HG03565 (cell line): Measurements from ENCODE around the gene XPNPEP1.

Experiments used
- ATAC-seq: cut with Tn5 transposase; IDR thresholded peaks from one replicate; pipeline ENCODE4 v1.9.1; 2021; ENCODE audit warnings: mild to moderate bottlenecking, moderate library complexity; ENCODE audit not compliant: unreplicated experiment

The XPNPEP1 gene

GRCh38 chr10:109871476-109871875 lies 51.8 kb downstream of the XPNPEP1 start:
- ATAC-seq, result no peak

DNA sequence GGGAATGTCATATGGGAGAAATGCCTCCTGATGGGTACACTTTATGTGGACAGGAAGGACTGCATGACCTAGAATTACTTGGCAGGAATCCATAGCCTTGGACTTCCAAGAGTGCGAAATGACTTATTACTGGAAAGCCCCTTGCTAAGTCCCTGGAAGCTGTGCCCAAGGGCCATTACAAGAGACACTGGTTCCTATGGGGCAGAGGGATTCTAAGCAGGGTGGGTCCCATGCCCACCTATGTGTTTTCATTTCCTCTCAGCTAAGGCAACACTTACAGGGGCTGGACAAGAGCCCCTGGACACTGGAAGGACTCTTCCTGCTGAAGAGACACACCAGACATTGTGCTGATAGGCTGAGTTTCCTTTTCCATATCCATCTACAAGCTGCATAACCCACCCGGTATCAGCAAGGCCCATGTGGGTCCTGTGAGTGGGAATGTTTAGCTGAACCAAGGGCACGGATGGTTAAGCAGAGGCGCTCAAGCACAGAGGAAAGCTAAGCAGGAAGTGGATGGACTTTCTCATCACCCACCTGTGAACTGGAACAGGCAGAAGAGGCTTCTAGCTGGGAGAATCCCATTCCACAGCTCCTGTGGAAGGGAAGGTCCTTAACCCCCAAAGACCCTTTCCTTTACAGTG lies 56.2 kb downstream of the XPNPEP1 start:
- no peak for ATAC-seq

DNA sequence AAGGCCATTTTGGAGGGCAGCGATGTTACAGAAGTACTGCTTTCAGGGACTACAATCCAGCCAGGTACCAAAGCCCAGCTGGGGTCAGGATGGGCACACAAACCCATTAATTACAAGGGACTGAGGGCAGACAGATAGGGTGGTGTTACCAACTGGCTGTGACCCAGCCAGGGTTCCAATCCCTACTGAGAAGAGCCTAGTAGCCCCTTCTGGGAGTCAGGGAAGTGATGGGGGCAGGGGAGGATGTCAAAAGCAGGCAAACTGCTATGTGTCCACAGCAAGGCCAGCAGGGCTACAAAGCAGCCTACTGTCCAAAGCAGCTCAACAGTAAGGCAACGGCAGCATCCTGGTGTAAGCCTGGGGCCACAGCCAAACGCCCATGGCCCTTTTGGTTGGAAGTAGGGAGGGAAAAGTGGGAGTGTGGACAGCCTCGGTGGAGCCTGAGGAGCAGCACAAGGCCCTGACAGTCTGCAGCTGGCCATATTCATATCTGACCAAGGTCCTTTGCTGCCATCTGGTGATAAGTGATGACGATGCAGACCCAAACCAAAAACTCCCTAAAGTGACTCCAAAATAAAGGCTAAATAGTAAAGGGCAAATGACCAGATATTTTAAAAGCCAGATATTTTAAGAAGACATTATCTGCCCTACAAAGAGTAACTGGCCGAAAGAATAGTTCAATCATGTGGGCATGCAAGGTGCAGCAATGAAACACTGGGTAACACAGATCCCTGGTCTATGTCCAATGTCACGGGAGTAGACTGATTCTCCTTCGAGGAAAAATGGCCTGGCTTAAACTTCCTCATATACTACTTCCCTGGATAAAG lies 56.9 kb downstream of the XPNPEP1 start:
- ATAC-seq, result no peak

DNA sequence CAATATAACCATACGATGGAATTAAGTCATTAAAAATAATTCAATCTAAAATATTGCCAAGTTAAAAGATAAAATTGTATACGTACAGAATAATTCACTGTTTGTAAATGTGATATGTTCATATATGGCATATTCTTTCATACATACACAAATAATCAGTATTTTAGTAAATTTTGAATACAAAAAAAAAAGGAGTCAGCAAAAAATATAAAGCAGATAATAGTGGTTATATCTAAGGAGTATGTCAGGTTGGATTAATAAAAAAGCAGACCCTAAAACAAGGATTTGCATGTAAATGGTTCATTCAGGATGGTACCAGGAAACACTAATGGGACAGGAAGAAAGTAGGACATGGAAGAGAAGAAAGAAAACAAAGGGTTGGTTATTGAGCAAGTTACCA lies 59.5 kb downstream of the XPNPEP1 start:
- no peak for ATAC-seq

GRCh38 chr10:109862738-109863137 lies 60.6 kb downstream of the XPNPEP1 start:
- no peak for ATAC-seq

DNA sequence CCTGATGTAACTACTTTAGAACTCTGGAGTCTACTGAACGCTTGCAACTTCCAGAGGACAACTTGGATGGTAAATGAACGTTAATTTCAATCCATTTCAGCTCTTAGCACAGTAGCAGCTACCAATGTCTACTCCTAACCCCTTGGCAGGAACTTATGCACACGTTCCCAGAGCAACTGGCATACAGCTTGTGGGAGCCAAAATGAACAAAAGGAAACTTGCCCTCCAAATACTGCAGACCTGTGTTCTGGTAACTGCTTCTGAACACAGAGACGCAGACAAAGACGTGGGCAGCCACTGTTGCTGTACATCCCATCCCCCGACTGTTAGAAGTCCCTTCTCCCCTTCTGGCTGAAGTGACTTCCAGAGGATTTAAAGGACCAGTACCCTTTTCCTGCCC lies 61.3 kb downstream of the XPNPEP1 start:
- ATAC-seq, result no peak

GRCh38 chr10:109861081-109861480 lies 62.2 kb downstream of the XPNPEP1 start:
- ATAC-seq, result no peak

DNA sequence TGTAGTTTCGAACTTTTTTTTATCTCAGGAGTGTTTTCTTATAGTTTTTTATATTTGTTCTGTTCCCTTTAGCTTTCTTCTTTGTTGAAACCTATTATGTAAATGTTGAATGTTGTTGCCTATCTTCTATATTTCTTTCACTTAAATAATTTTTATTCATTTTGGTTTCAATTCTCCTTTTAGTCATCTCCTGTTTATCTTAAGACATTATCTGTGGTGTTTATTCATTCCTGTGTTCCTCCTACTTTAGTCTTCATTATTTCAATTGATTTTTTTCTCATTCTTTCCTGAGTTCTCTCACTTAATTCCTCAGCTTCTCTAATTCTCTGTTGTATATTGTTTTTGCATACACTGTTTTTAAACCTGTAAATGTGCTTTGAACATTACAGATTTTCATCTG lies 64.1 kb downstream of the XPNPEP1 start:
- ATAC-seq, result no peak

- no peak for ATAC-seq
Measured at GRCh38 chr10:109855746-109856145, 67.6 kb downstream of the XPNPEP1 start.

- no peak for ATAC-seq
Measured at GRCh38 chr10:109853921-109854320, 69.4 kb downstream of the XPNPEP1 start.

DNA sequence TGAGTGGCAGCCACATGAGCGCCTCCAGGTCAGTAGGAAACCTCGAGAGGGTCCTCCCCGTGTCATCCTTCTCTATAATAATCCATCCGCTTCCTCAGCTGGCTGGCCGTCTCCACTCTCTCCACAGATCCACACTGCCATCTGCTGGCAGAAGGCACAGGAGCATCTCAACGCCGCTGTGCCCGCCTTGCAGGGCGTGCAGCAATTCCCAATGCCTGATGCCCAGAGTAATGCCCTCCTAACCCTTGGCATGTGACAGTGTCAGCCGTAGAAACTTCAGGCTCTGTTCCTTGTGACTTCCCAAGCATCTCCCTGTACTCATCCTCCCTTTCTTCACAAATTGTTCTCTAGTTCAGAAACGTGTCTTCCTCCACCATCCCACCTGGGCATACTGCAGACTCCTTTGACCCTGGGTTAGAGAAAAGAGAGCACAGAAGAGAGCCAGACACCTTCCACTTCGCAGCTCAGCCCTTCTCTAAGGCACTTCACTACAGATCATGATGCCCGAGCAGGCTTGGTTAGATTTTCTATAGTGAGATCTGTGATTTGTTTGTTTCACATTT lies 70.8 kb downstream of the XPNPEP1 start:
- peak; percentile 91 for ATAC-seq

- no peak for ATAC-seq
Measured at GRCh38 chr10:109851616-109852474, 71.5 kb downstream of the XPNPEP1 start.

GRCh38 chr10:109846832-109847231 lies 76.5 kb downstream of the XPNPEP1 start:
- ATAC-seq, result no peak

DNA sequence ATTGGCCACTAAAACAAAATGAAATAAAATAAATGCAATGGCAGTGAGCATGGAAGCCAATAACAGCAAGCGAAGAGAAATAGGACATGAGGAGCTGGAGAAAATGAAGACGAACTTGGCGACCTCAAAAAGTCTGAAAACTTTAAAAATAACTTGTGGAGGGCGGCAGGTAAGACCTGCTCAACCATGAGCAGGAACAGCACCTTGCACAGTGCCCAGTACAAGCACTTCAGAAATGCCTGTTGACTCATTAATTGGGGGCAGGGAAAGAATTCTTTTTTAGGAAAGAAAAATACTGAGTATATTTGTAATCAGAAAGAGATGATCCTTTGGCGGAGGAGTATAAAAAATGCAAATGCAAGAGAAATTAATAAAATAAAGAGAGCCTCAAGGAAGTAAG lies 78.0 kb downstream of the XPNPEP1 start:
- ATAC-seq, result no peak

- ATAC-seq, result no peak
Measured at GRCh38 chr10:109838592-109839244, 84.6 kb downstream of the XPNPEP1 start.

DNA sequence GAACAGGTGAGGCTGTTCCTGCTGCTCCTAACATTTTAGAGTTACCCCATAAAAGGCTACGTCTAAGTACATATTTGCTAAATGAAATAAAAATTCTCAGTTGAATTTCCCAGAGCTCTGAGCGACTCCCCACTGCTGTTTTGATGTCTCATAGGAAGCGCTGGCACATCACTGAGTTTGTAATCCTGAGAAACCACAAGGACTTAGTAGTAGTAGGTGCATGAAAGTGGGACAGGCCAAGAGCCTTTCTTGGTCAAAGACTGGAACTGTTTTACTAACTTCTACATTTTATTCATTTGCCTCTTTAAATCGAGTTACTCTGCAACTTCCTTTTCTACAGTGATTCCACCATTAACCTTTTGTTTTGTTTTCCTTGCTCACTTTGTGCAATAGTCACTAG lies 85.9 kb downstream of the XPNPEP1 start:
- no peak for ATAC-seq

GRCh38 chr10:109835257-109835656 lies 88.1 kb downstream of the XPNPEP1 start:
- ATAC-seq, result no peak

DNA sequence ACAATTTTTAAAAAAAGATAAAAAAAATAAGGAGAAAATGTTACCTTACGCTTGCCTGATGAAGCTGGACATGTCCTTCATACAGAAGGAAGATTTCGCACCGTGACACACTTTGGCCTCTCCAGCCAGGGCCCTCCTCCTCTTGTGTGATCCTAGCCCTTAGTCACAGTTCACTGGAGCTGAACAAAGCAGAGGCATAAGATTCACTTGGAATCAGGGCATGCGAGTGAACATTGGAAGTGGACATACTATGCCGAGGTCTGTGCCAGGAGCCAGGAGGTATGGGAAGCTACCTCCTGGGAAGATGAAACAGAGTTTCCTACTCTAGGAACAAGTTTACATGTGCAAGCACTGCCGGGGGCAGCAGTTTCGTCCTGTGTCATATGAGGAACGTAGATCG lies 91.5 kb downstream of the XPNPEP1 start:
- no peak for ATAC-seq

DNA sequence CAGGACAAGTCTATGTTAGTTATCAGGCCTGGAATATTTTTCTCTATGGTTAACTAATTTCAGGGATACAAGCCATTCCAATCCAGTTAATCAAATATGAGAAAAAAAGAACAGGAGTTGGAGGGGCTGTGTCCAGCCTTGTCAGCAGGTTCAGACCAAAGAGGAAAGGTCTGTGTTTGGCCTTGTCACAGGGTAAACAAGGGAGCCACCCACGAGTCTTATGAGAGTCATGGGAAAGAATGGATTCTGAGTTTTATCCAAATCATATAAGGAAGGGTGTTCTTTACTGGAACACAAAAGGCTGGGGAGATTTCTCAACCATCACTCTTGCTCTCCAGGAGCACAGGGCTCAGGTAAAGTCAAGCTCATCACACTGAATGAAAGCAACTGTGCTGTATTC lies 99.1 kb downstream of the XPNPEP1 start:
- no peak for ATAC-seq

- no peak for ATAC-seq
Measured at GRCh38 chr10:109823196-109823595, 100.1 kb downstream of the XPNPEP1 start.

DNA sequence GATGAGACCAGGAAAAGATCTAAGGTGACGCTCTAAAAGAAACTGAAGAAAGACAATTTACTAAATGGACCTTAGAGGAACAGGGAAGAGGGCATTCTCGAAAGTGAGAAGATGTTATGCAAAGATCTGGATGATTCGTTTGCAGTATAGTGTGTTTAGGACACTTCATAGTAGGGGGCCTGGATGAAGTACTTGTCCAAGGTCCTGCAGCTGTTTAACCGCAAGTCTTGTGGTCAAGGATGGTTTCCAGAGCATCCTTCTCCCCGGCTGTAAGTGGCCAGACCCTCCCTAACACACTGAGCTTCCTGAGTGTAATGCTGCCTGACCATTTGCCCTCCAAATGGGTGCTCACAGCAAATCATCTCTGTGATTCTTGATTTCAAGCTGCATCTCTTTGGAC lies 101.6 kb downstream of the XPNPEP1 start:
- no peak for ATAC-seq
